K562 (cell line): ENCODE data around the gene SASH3. TPM values are rescaled to one million over a fixed set of nuclear protein-coding genes. Genes with fewer than 3 reads are reported as not detected.

Source experiments
- BHLHE40 ChIP-seq: IDR thresholded peaks from 2 replicates; pipeline ENCODE4 v1.6.1; 2011; ENCODE audit warnings: low read length, improper control_type of control experiment
- C11orf30 ChIP-seq: fragments of 450-650 bp; IDR thresholded peaks from 2 replicates; pipeline ENCODE4 v1.6.1; 2016; ENCODE audit warnings: low read depth, mild to moderate bottlenecking
- DEAF1 ChIP-seq: fragments of 450-650 bp; formaldehyde crosslinking; IDR thresholded peaks from 2 replicates; pipeline ENCODE4 v1.4.0; 2020; ENCODE audit warnings: mild to moderate bottlenecking, moderate library complexity
- KDM4B ChIP-seq, 2 experiments: fragments of 450-650 bp in 1 of 2; sonication (generic) in 1 of 2; IDR thresholded peaks; 2 replicates each; pipeline ENCODE4 v1.6.1; 2016 to 2017; ENCODE audit warnings: borderline replicate concordance in 2 of 2, antibody characterized with exemption in 1 of 2, low read depth in 1 of 2, mild to moderate bottlenecking in 1 of 2
- KLF1 ChIP-seq: fragments of 450-650 bp; IDR thresholded peaks from 2 replicates; pipeline ENCODE4 v1.6.1; 2016; ENCODE audit warnings: missing genetic modification characterization, missing compliant biosample characterization
- TCFL5 ChIP-seq: fragments of 250-450 bp; sonication (Bioruptor Pico); conservative IDR thresholded peaks from 2 replicates; pipeline ENCODE4 v1.6.1; 2021; ENCODE audit warnings: mild to moderate bottlenecking, moderate library complexity, matching md5 sums
- ZFX ChIP-seq: sonication (generic); formaldehyde crosslinking; IDR thresholded peaks from 2 replicates; pipeline ENCODE4 v1.8.0; 2022; ENCODE audit warnings: mild to moderate bottlenecking, missing genetic modification reagents, moderate library complexity
- polyA plus RNA-seq, 8 experiments: library from polyadenylated mRNA; depleted of rRNA in 4 of 8; stranded (reverse) in 5 of 8; unstranded in 3 of 8; fragments of >200 nt; fragmentation: Nextera tagmentation in 2 of 8; fragmentation: Illumina TruSeq in 1 of 8; extraction: Ambion mirVana in 2 of 8; extraction: Trizol in 1 of 8; gene quantifications; 2 replicates each; pipeline versions ENCODE4 v1.2.1 to v1.2.3, GENCODE V29; 2011 to 2014; ENCODE audit warnings: inconsistent platforms in 1 of 8, missing spikeins in 1 of 8
- total RNA-seq, 7 experiments: library from RNA; depleted of rRNA in 6 of 7; stranded (reverse); fragments of >200 nt in 6 of 7; fragmentation: Illumina TruSeq in 2 of 7; extraction: Trizol in 2 of 7; gene quantifications; 2 replicates each; pipeline versions ENCODE4 v1.2.1 to v1.2.3, GENCODE V29; 2011 to 2021; ENCODE audit warnings: low replicate concordance in 1 of 7
- TF ChIP-seq, protein P1 (sequence below), 2 experiments: fragments of 450-650 bp; formaldehyde crosslinking in 1 of 2; IDR thresholded peaks; 2 replicates each; pipeline versions ENCODE4 v1.4.0 to v1.6.1; 2014 to 2020; ENCODE audit warnings: mild to moderate bottlenecking in 2 of 2, borderline replicate concordance in 1 of 2, low read depth in 1 of 2

SASH3 gene
- total and polyA plus RNA-seq, 9 of the 15 experiments (the other 6 are each of a cell fraction or from before 2014, with no cell fraction given): 0.03 to 0.72 (median 0.08) TPM

DNA sequence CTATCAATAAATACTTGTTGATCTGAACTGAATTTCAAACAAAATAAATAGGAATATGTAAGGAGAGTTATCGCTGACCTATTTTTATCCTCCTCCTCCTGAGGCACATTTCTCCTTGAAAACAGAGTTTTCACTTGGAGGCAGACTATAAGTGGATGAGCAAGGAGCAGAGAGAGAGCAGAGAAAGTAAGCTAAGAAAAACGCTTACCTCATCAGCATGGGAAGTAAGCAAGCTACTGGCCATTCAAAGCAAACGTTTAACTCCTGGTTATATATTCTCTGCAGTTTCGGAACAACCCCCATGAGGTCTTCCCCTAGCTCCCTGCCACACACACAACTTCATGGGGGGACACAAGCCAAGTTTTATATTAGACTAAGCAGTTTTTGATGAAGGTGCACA, 50.7 kb downstream of the SASH3 start (continued):
- TF ChIP-seq, protein P1, sequence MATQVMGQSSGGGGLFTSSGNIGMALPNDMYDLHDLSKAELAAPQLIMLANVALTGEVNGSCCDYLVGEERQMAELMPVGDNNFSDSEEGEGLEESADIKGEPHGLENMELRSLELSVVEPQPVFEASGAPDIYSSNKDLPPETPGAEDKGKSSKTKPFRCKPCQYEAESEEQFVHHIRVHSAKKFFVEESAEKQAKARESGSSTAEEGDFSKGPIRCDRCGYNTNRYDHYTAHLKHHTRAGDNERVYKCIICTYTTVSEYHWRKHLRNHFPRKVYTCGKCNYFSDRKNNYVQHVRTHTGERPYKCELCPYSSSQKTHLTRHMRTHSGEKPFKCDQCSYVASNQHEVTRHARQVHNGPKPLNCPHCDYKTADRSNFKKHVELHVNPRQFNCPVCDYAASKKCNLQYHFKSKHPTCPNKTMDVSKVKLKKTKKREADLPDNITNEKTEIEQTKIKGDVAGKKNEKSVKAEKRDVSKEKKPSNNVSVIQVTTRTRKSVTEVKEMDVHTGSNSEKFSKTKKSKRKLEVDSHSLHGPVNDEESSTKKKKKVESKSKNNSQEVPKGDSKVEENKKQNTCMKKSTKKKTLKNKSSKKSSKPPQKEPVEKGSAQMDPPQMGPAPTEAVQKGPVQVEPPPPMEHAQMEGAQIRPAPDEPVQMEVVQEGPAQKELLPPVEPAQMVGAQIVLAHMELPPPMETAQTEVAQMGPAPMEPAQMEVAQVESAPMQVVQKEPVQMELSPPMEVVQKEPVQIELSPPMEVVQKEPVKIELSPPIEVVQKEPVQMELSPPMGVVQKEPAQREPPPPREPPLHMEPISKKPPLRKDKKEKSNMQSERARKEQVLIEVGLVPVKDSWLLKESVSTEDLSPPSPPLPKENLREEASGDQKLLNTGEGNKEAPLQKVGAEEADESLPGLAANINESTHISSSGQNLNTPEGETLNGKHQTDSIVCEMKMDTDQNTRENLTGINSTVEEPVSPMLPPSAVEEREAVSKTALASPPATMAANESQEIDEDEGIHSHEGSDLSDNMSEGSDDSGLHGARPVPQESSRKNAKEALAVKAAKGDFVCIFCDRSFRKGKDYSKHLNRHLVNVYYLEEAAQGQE (IDR thresholded peaks at IDR 0.05; ENCODE audit: borderline replicate concordance): no peak
- TF ChIP-seq, protein P1 (CRISPR knock-in tag; IDR thresholded peaks at IDR 0.05; ENCODE audit: low read depth): no peak
- TF ChIP-seq KDM4B (IDR thresholded peaks at IDR 0.05; ENCODE audit: borderline replicate concordance in 2 of 2, low read depth in 1 of 2) (no peak), DEAF1 (no peak), TCFL5 (CRISPR knock-in tag) (no peak), KLF1 (tag) (no peak), ZFX (CRISPR knock-in tag) (no peak), C11orf30 (no peak), BHLHE40 (no peak)
- TF ChIP-seq, all 486 proteins: peak for 0
